GM12801 (cell line): ENCODE measurements around the gene HIPK3.

ENCODE experiments used
- TF ChIP-seq, protein P1 (sequence below): IDR thresholded peaks from one replicate; pipeline ENCODE4 v1.5.1; 2011; ENCODE audit warnings: control low read depth; ENCODE audit not compliant: insufficient read length; ENCODE audit errors: extremely low read depth

HIPK3 gene

GRCh38 chr11:33256031-33256812, 959 bp upstream of the HIPK3 start:
- TF ChIP-seq, protein P1, sequence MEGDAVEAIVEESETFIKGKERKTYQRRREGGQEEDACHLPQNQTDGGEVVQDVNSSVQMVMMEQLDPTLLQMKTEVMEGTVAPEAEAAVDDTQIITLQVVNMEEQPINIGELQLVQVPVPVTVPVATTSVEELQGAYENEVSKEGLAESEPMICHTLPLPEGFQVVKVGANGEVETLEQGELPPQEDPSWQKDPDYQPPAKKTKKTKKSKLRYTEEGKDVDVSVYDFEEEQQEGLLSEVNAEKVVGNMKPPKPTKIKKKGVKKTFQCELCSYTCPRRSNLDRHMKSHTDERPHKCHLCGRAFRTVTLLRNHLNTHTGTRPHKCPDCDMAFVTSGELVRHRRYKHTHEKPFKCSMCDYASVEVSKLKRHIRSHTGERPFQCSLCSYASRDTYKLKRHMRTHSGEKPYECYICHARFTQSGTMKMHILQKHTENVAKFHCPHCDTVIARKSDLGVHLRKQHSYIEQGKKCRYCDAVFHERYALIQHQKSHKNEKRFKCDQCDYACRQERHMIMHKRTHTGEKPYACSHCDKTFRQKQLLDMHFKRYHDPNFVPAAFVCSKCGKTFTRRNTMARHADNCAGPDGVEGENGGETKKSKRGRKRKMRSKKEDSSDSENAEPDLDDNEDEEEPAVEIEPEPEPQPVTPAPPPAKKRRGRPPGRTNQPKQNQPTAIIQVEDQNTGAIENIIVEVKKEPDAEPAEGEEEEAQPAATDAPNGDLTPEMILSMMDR: no peak

GRCh38 chr11:33256813-33257159, 395 bp upstream of the HIPK3 start:
- TF ChIP-seq, protein P1: no peak

DNA sequence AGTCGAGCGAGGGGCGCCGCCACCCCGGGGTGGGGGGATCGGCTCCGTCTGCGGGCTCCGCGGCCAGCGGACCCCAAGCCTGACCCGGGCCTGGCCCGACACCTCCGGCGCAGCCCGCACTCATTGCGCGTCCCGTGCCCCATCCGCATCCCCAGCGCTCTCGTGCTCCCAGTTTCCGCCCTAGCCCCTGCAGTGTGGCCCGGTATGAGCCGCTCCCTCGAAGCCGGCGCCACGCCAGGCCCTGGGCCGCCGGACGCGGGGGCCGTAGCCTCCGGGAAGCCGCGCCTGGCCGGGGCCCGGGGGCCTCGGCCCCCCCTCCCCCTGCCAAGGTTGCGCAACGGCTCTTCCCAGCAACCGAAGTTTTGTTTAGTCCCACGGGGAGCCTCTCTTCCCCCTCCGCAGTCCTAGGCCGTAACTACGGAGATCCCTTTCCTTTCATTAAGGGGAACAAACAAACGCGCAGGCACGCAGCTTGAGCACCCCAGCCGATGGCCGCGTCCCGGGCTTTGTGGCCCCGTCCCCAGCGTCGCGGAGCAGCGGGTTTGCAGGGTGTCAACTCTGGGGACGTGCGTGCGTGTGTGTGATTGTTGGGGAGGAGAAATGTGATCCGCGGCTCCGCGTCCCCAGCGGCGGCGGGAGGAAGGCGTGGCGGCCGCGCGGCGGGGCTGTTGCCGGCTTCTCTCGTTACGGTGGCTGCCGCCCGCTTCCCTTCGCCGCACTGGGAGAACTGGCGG, 883 bp downstream of the HIPK3 start:
- TF ChIP-seq, protein P1: no peak

- TF ChIP-seq, protein P1: no peak
These were observed 1.5 kb downstream of the HIPK3 start for GRCh38 chr11:33258631-33259205.

GRCh38 chr11:33259869-33260268, 2.7 kb downstream of the HIPK3 start:
- TF ChIP-seq, protein P1: no peak

GRCh38 chr11:33262011-33262645, 4.9 kb downstream of the HIPK3 start:
- TF ChIP-seq, protein P1: no peak

GRCh38 chr11:33263549-33263948, 6.4 kb downstream of the HIPK3 start:
- TF ChIP-seq, protein P1: no peak
